Measurements from ENCODE around the gene ADCK1.
"Not testable (repeated sequence)": the region's sequence is repeated elsewhere in the genome, so short reads cannot be mapped to it uniquely, and the experiment has no call there.

The ADCK1 gene

GRCh38 chr14:77867476-77867875 lies 67.6 kb downstream of the ADCK1 start:
- no peak for DNase-seq

GRCh38 chr14:77868552-77869285 lies 68.8 kb downstream of the ADCK1 start:
- DNase-seq: no peak

GRCh38 chr14:77869340-77869739 lies 69.4 kb downstream of the ADCK1 start:
- no peak for DNase-seq

GRCh38 chr14:77870646-77871045 lies 70.7 kb downstream of the ADCK1 start:
- DNase-seq: no peak

GRCh38 chr14:77872152-77872551 lies 72.2 kb downstream of the ADCK1 start:
- DNase-seq: no peak

GRCh38 chr14:77872983-77873382 lies 73.1 kb downstream of the ADCK1 start:
- DNase-seq: no peak

- DNase-seq: no peak
These were observed 78.9 kb downstream of the ADCK1 start for GRCh38 chr14:77878783-77879182.

GRCh38 chr14:77880056-77880455 lies 80.1 kb downstream of the ADCK1 start:
- no peak for DNase-seq

- DNase-seq: peak; percentile 78
These were observed 82.2 kb downstream of the ADCK1 start for GRCh38 chr14:77882098-77882497.

GRCh38 chr14:77882636-77883035 lies 82.7 kb downstream of the ADCK1 start:
- no peak for DNase-seq

- no peak for DNase-seq
These were observed 83.4 kb downstream of the ADCK1 start for GRCh38 chr14:77883131-77883846.

- DNase-seq: no peak
These were observed 83.9 kb downstream of the ADCK1 start for GRCh38 chr14:77883847-77884238.

- DNase-seq: no peak
These were observed 85.5 kb downstream of the ADCK1 start for GRCh38 chr14:77885367-77885766.

- DNase-seq: no peak
These were observed 86.1 kb downstream of the ADCK1 start for GRCh38 chr14:77886010-77886409.

GRCh38 chr14:77888903-77889302 lies 89.0 kb downstream of the ADCK1 start:
- not testable (repeated sequence) for DNase-seq

- no peak for DNase-seq
These were observed 90.1 kb downstream of the ADCK1 start for GRCh38 chr14:77889971-77890442.

- DNase-seq: no peak
These were observed 91.0 kb downstream of the ADCK1 start for GRCh38 chr14:77890873-77891272.

- DNase-seq: no peak
These were observed 92.5 kb downstream of the ADCK1 start for GRCh38 chr14:77892381-77892871.

GRCh38 chr14:77892890-77893484 lies 93.1 kb downstream of the ADCK1 start:
- no peak for DNase-seq

GRCh38 chr14:77897374-77897773 lies 97.5 kb downstream of the ADCK1 start:
- no peak for DNase-seq

GRCh38 chr14:77902811-77903210 lies 102.9 kb downstream of the ADCK1 start:
- no peak for DNase-seq

GRCh38 chr14:77903221-77903620 lies 103.3 kb downstream of the ADCK1 start:
- DNase-seq: no peak

GRCh38 chr14:77903937-77904617 lies 104.2 kb downstream of the ADCK1 start:
- no peak for DNase-seq

Data from DMS153 (cell line).